GM21390 (cell line): ENCODE results near the gene ADI1.
A peak's percentile ranks its signal among the peaks of the same experiment; 100 is the strongest.
"Not testable (repeated sequence)": the region's sequence is repeated elsewhere in the genome, so short reads cannot be mapped to it uniquely, and the experiment has no call there.

Source experiments
- ATAC-seq: cut with Tn5 transposase; IDR thresholded peaks from one replicate; pipeline ENCODE4 v1.9.1; 2021; ENCODE audit not compliant: unreplicated experiment

Gene ADI1

DNA sequence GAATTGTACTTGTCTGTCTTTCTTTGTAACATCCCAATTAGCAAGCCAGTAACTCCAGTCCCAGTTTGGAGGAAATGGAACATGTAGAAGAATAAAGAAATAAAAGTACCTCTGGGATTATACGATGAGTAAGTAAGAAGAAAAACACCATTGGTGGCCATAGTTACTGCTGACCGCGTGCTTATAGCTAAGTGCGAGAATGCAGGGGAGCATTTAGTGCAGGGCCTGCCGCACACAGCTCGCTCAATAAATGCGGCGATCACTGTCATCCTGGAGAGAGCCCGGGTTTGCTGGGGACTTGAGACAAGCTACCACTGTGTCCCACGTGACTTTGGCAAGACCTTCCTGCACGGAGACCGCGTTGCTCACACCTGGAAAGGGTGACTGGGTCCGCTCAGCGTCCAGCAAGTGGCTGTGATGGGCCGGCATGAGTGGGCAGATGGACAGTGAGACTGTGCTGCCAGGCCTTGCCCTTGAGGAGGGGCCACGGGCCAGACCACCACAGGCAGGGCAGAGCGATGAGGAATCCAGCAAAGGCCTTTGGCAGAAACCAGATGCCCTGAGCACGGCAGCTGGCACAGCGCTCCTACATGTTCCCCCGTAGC, 54.8 kb downstream of the ADI1 start:
- ATAC-seq, result no peak

DNA sequence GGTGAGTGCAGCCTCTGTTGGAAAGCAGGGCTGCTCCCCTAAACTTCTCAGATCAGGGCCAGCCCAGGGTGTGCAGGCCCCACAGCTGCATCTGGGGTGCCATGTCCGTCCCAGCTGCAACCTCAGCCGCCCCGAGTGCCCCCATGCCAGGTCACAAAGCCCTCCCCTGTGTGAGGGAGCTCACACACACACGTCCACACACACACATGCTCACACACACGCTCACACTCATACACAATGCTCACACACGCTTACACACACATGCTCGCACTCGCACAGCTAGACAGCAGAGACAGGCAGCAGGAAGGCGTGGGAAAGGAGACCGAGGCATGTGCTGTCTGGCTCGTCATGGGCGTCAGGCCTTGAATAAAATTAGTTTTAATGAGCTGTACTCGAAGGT, 55.4 kb downstream of the ADI1 start:
- no peak for ATAC-seq

DNA sequence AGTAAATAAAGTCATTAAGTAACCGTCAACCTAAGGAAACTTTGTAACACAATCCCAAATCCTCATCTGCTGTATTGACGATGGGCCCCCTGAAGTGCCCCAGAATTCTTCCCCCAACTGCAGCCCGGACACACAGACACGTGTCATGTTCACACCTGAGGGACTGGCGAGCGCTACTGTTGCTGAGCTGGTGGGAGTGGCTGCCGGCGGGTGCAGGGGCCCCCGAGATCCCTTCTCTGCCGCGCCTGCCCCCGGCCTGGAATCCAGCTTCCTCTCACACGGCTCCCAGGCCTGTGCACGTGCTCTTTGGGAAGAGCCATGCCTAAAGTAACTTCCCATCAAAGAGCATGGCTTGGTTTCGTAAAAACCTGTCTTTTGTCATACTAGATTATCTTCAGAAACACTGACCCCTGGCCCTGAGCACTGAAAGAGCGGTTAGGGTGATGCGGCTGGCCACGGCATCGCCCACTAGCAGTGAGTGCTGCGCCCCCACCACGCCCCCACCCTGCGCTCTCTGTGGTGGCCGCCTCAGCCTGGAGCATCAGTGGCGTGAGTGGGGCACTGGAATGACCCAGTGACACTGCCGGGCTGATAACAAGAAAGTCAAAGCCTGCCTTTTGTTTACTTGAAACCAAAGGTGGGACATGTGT, 56.0 kb downstream of the ADI1 start:
- no peak for ATAC-seq

DNA sequence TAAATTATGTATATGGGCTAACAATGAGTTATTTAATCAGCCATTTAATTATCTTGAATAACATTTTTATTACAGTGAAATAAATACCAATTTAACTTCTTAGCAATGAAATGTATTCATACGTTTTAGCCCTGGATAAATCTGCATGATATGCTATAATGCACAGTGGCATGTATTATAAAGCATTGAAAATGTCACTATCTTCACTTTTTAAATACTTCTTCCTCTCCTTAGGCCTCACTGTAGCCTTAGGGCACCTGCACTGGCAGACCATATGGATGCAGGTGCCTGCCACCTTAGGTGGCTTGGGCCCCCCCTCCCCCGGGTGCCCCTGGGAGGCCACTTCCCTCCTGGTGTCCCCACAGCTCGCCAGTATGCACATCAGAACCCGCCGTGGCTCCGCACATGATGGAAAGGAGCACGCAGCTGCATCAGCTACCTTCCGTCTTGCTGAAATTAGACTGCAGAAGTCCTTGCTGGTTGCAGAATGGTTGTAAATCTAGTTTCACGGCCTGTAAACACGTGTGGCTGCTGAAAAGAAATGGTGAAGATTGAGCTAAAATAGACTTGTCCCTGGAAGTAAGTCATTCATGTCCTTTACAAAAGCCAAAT, 56.7 kb downstream of the ADI1 start:
- peak; percentile 4 for ATAC-seq

- ATAC-seq, result peak; percentile 79
Measured at GRCh38 chr2:3461801-3462492, 57.4 kb downstream of the ADI1 start.

DNA sequence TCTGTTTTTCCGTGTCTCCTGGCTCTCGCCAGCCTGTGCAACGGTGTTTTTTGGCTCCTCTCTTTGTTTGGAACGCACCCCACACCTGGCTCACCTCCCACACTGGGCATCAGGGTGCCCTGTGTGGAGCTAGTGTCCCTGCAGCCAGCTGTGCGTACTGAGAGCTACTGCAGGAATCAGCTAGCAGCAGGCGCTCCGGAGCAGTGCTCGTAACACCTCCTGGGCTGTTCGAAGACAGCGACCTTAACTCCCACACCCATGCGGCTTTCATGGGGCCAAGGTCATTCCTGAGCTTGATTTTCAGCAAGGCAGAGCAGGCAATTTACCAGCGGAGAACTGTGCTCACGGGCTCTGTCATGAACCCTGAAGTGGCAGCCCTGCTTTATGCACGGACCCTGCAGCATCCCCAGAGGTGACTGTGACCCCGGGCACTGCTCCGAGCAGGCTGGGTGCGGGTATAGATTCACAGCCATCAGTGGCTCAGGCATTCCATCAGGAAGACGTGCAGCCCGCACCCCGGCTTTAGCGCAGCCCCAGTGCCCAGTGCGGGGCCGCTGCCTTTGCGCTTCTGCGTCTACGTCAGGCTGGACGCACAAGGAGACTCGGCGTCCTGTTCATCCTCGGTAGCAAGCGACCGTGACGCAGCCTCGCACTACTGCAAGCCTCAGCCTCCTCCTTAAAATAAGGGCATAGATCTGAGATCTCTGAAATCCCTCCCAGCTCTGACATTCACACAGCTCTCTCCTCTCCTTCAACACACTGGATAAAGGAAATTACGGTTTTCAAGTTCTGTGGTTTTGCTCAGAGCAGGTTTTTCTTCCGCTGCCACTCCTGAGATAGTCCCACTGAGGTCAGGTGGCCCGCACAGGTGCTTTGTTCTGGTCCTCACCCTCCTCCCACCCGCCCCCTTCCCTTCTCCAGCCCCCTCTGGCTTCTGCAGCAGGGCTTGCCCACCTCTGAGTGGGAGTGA, 58.2 kb downstream of the ADI1 start:
- ATAC-seq, result no peak

- ATAC-seq, result no peak
Measured at GRCh38 chr2:3460156-3460555, 59.2 kb downstream of the ADI1 start.

GRCh38 chr2:3459185-3460015, 59.9 kb downstream of the ADI1 start:
- no peak for ATAC-seq

- no peak for ATAC-seq
Measured at GRCh38 chr2:3458396-3459184, 60.7 kb downstream of the ADI1 start.

GRCh38 chr2:3457524-3458395, 61.6 kb downstream of the ADI1 start:
- ATAC-seq, result no peak

DNA sequence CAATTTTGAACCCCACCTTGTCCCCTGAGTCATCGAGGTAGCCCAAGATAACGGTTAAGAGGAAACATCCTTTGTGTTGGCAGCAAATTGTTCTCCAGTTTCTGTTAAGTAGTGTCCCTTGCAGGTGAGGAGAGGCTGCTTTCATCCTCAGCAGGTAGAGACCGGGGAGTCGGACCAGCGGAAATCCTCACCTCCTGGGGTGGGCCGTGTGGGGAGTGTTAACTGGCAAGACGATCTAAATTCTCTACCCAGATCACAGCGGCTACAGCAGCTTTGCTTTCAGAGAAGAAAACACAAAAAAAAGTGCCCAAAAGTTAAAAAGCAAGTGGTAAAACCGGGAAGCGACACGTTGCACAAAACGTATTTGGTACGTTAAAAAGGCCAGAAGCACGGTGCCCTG, 63.2 kb downstream of the ADI1 start:
- no peak for ATAC-seq

- no peak for ATAC-seq
Measured at GRCh38 chr2:3454802-3455201, 64.5 kb downstream of the ADI1 start.

GRCh38 chr2:3454005-3454404, 65.3 kb downstream of the ADI1 start:
- ATAC-seq, result not testable (repeated sequence)

- ATAC-seq, result no peak
Measured at GRCh38 chr2:3453190-3453999, 65.9 kb downstream of the ADI1 start.

DNA sequence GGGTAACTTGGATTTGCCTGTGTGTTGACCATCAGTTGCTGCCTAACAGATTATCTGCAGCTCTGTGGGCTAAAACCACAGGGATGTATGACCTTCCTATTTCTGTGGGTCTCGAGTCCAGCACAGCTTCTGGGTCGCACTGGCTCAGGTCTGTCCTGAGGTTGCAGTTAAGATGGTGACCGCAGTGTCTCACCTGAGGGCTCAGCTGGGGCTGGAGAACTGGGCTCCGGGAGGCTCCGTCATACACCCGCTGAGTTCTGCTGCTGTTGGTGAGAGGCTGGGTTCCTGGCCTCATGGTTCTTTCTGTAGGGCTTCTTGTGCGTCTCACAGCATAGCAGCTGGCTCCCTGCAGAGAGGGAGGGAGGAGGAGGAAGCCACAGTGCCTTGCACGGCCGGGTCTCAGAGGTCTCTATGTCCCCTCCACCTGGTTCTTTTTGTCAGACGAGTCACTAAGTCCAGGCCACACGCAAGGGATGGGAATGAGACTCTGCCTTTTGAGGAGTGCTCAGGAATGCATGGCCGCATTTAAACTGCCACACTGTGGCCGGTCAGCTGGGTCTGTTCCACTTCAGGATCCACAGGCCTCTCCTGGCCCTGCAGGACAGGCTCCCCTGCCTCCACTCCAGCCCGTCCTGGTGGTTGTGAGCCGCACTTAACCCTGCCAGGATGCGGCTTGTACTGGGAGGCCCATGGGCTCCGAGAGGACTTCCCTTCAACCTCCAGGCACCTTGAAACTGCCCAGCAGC, 67.2 kb downstream of the ADI1 start:
- ATAC-seq, result no peak

GRCh38 chr2:3451169-3451568, 68.2 kb downstream of the ADI1 start:
- no peak for ATAC-seq
